H1 (cell line): ENCODE data around the gene CSHL1. TPM values are rescaled to one million over a fixed set of nuclear protein-coding genes. Genes with fewer than 3 reads are reported as not detected.

ENCODE experiments used
- CTCF ChIA-PET: fragments of 300-600 bp; sonication (Branson Sonifier 250); formaldehyde crosslinking; loops from one replicate; lab custom pipeline; 2021; ENCODE audit not compliant: partially characterized antibody; lab: Charles Lee
- POLR2A ChIA-PET: fragments of 300-600 bp; sonication (Branson Sonifier 250); formaldehyde crosslinking; loops from one replicate; lab custom pipeline; 2021; ENCODE audit warnings: inconsistent platforms; ENCODE audit not compliant: partially characterized antibody; lab: Charles Lee
- DNase-seq, 2 experiments: peaks; one replicate each; pipeline versions ENCODE4 v3.0.0 to v3.0.0-alpha.2; 2010 to 2022; ENCODE audit warnings: low spot score in 2 of 2, low read depth in 1 of 2, mixed read lengths in 1 of 2
- FAIRE-seq: peaks from 2 replicates; lab custom pipeline; 2011; peaks lifted over from hg19 to GRCh38; lab: Jason Lieb, UNC
- H2AFZ ChIP-seq: 2 replicates; pipeline ENCODE4 v1.8.1; 2012; ENCODE audit warnings: low read length, inconsistent platforms
- H2AK5ac ChIP-seq: 2 replicates; pipeline ENCODE4 v1.6.1; 2013; ENCODE audit warnings: low read depth, low read length
- H2BK120ac ChIP-seq: replicated peaks from 2 replicates; pipeline ENCODE3; 2013; ENCODE audit warnings: low read depth, low read length, inconsistent platforms
- H2BK12ac ChIP-seq: 2 replicates; pipeline ENCODE4 v1.6.1; 2013; ENCODE audit warnings: low read depth, low read length
- H2BK15ac ChIP-seq: 2 replicates; pipeline ENCODE4 v1.6.1; 2013; ENCODE audit warnings: low read length
- H2BK20ac ChIP-seq: 2 replicates; pipeline ENCODE4 v1.6.1; 2013; ENCODE audit warnings: low read length
- H2BK5ac ChIP-seq: 2 replicates; pipeline ENCODE4 v1.6.1; 2013; ENCODE audit warnings: low read depth, low read length
- H3K14ac ChIP-seq: 2 replicates; pipeline ENCODE4 v1.6.1; 2013; ENCODE audit warnings: inconsistent platforms; ENCODE audit not compliant: insufficient read length
- H3K18ac ChIP-seq: 2 replicates; pipeline ENCODE4 v1.6.1; 2013; ENCODE audit warnings: low read length; ENCODE audit errors: extremely low read depth
- H3K23ac ChIP-seq: 2 replicates; pipeline ENCODE4 v1.6.1; 2013; ENCODE audit warnings: inconsistent platforms; ENCODE audit not compliant: insufficient read length
- H3K23me2 ChIP-seq: 2 replicates; pipeline ENCODE4 v1.6.1; 2013; ENCODE audit warnings: low read depth, low read length
- H3K27ac ChIP-seq: 2 replicates; pipeline ENCODE4 v1.6.1; 2011; ENCODE audit warnings: low read depth, low read length, inconsistent platforms
- H3K27me3 ChIP-seq, 4 experiments: replicated peaks in 1 of 4; 1 replicate in 1 of 4; 2 replicates in 3 of 4; pipeline versions ENCODE4 v1.6.1 to v1.8.1; 2011 to 2013; ENCODE audit warnings: low read length in 3 of 4, mild to moderate bottlenecking in 3 of 4, inconsistent platforms in 2 of 4, mixed read lengths in 2 of 4, moderate library complexity in 1 of 4; ENCODE audit not compliant: control insufficient read depth in 3 of 4, insufficient read depth in 3 of 4; ENCODE audit errors: extremely low read depth in 1 of 4
- H3K36me3 ChIP-seq, 4 experiments: 2 replicates each; pipeline versions ENCODE4 v1.6.1 to v1.8.1; 2011 to 2013; ENCODE audit warnings: mild to moderate bottlenecking in 4 of 4, low read length in 3 of 4, moderate library complexity in 2 of 4, control low read depth in 1 of 4, inconsistent platforms in 1 of 4; ENCODE audit not compliant: insufficient read depth in 4 of 4, control insufficient read depth in 2 of 4
- H3K4ac ChIP-seq: replicated peaks from 2 replicates; pipeline ENCODE3; 2013; ENCODE audit warnings: low read length, low read depth, mixed read lengths, inconsistent platforms; ENCODE audit not compliant: insufficient read length
- H3K4me1 ChIP-seq, 4 experiments: replicated peaks in 1 of 4; 1 replicate in 1 of 4; 2 replicates in 3 of 4; pipeline versions ENCODE4 v1.6.1 to v1.8.1; 2011 to 2013; ENCODE audit warnings: low read length in 3 of 4, inconsistent platforms in 2 of 4, mixed read lengths in 1 of 4; ENCODE audit not compliant: insufficient read depth in 4 of 4, control insufficient read depth in 3 of 4
- H3K4me2 ChIP-seq, 2 experiments: 2 replicates each; pipeline versions ENCODE4 v1.6.1 to v1.8.1; 2011 to 2013; ENCODE audit warnings: low read depth in 2 of 2, low read length in 2 of 2, control low read depth in 1 of 2, inconsistent platforms in 1 of 2, mild to moderate bottlenecking in 1 of 2; ENCODE audit not compliant: insufficient read depth in 1 of 2
- H3K4me3 ChIP-seq, 4 experiments: fragments of 200-600, 300-600 bp in 1 of 4; sonication (generic), shearing (Covaris generic), sonication (Bioruptor Twin) in 1 of 4; 2 replicates each; pipeline versions ENCODE4 v1.5.1 to v1.8.1; 2011 to 2016; ENCODE audit warnings: low read length in 4 of 4, low read depth in 3 of 4, control low read depth in 2 of 4, inconsistent platforms in 2 of 4, mild to moderate bottlenecking in 2 of 4, mixed read lengths in 1 of 4, moderate library complexity in 1 of 4; ENCODE audit not compliant: insufficient read depth in 2 of 4; ENCODE audit errors: extremely low read depth in 1 of 4
- H3K56ac ChIP-seq: replicated peaks from 2 replicates; pipeline ENCODE3; 2013; ENCODE audit warnings: low read depth, mild to moderate bottlenecking, mixed read lengths, low read length, inconsistent platforms; ENCODE audit not compliant: insufficient read length
- H3K79me1 ChIP-seq: 2 replicates; pipeline ENCODE4 v1.6.1; 2013; ENCODE audit warnings: low read depth, low read length, control low read depth
- H3K79me2 ChIP-seq, 2 experiments: 2 replicates each; pipeline versions ENCODE4 v1.6.1 to v1.8.1; 2012 to 2013; ENCODE audit warnings: low read length in 2 of 2, mild to moderate bottlenecking in 2 of 2, inconsistent platforms in 1 of 2; ENCODE audit not compliant: insufficient read depth in 2 of 2, control insufficient read depth in 1 of 2
- H3K9ac ChIP-seq, 4 experiments: replicated peaks in 1 of 4; 1 replicate in 1 of 4; 2 replicates in 3 of 4; pipeline versions ENCODE4 v1.6.1 to v1.8.1; 2011 to 2013; ENCODE audit warnings: low read depth in 3 of 4, low read length in 3 of 4, control low read depth in 2 of 4, mild to moderate bottlenecking in 2 of 4, moderate library complexity in 2 of 4, inconsistent platforms in 1 of 4; ENCODE audit errors: extremely low read depth in 1 of 4
- H3K9me3 ChIP-seq, 2 experiments: 2 replicates each; pipeline versions ENCODE4 v1.6.1 to v1.8.1; 2012 to 2013; ENCODE audit warnings: mild to moderate bottlenecking in 2 of 2, moderate library complexity in 2 of 2, control low read depth in 1 of 2, inconsistent platforms in 1 of 2, low read depth in 1 of 2, low read length in 1 of 2, mixed read lengths in 1 of 2; ENCODE audit not compliant: insufficient read depth in 2 of 2
- H4K20me1 ChIP-seq, 2 experiments: replicated peaks in 1 of 2; 2 replicates each; pipeline versions ENCODE3 to v1.8.1; 2011 to 2013; ENCODE audit warnings: inconsistent platforms in 2 of 2, low read length in 2 of 2, mild to moderate bottlenecking in 1 of 2; ENCODE audit not compliant: insufficient read depth in 2 of 2, control insufficient read depth in 1 of 2
- H4K5ac ChIP-seq: 2 replicates; pipeline ENCODE4 v1.6.1; 2013; ENCODE audit warnings: low read length, low read depth, mixed read lengths, inconsistent platforms; ENCODE audit not compliant: insufficient read length
- H4K8ac ChIP-seq: 2 replicates; pipeline ENCODE4 v1.8.0; 2013; ENCODE audit warnings: mild to moderate bottlenecking, moderate library complexity, low read length, inconsistent platforms; ENCODE audit not compliant: insufficient read depth; ENCODE audit errors: extremely low read depth
- H4K91ac ChIP-seq: replicated peaks from 2 replicates; pipeline ENCODE3; 2013; ENCODE audit warnings: low read length, mixed read lengths, inconsistent platforms; ENCODE audit not compliant: insufficient read length
- BRCA1 ChIP-seq: IDR thresholded peaks from 2 replicates; pipeline ENCODE4 v1.6.1; 2012; ENCODE audit warnings: low read depth, low read length, improper control_type of control experiment
- CBX5 ChIP-seq: fragments of 300-800, 300-1000 bp; sonication (generic); IDR thresholded peaks from 2 replicates; pipeline ENCODE4 v1.7.1; 2016; ENCODE audit warnings: antibody characterized with exemption, low read length, low read depth
- WGBS, 2 experiments: shearing (Covaris generic) in 1 of 2; methylation state at CpG; one replicate each; pipeline versions ENCODE4 v1.1.6 to v1.1.7; 2013 to 2015; ENCODE audit warnings: low lambda C conversion rate in 2 of 2, mixed read lengths in 2 of 2, inconsistent platforms in 1 of 2, low coverage in 1 of 2, missing lambda C conversion rate in 1 of 2; ENCODE audit not compliant: insufficient replicate concordance in 2 of 2, insufficient coverage in 1 of 2, insufficient read length in 1 of 2; ENCODE audit errors: extremely low coverage in 1 of 2, missing lambda C conversion rate in 1 of 2; 5-methylcytosine and 5-hydroxymethylcytosine counted together
- long read RNA-seq, 2 experiments: library from RNA in 1 of 2; library from capped mRNA in 1 of 2; stranded (forward); transcript quantifications; one replicate each; pipeline ENCODE4 v2.0.0, GENCODE V29; 2021; ENCODE audit warnings: inconsistent platforms in 1 of 2
- polyA minus RNA-seq, 3 experiments: library from RNA; depleted of rRNA, polyadenylated mRNA; stranded (reverse); fragments of >200 nt; gene quantifications; 1 replicate in 2 of 3; 2 replicates in 1 of 3; pipeline ENCODE4 v1.2.3, GENCODE V29; 2011
- polyA plus RNA-seq, 7 experiments: library from polyadenylated mRNA; depleted of rRNA in 3 of 7; stranded (reverse) in 5 of 7; unstranded in 2 of 7; fragments of >200 nt in 5 of 7; fragments of 200-250 nt in 2 of 7; gene quantifications; 1 replicate in 5 of 7; 2 replicates in 1 of 7; 4 replicates in 1 of 7; pipeline versions ENCODE4 v1.2.1 to v1.2.3, GENCODE V29; 2011 to 2013; ENCODE audit warnings: missing spikeins in 2 of 7, mixed read lengths in 2 of 7
- total RNA-seq: library from RNA; stranded (reverse); fragmentation: NEBNext Ultra II Directional; extraction: Animal tissue kit (Norgen Biotek cat#: 25700); gene quantifications from 2 replicates; pipeline ENCODE4 v1.2.1, GENCODE V29; 2021

The CSHL1 gene
- not detected in 2 replicates for total RNA-seq
- polyA plus RNA-seq (2011; rRNA removed) = not detected in 2 replicates
- polyA plus RNA-seq (2011; cell fraction: cytosol; rRNA removed) = not detected
- not detected for polyA plus RNA-seq (2011; cell fraction: nucleus; rRNA removed)
- polyA plus RNA-seq (2012, experiment 1 of 2) = not detected in 4 replicates
- polyA plus RNA-seq (2012, experiment 2 of 2) = not detected
- 0.12 TPM for polyA plus RNA-seq (2013, experiment 1 of 2)
- polyA plus RNA-seq (2013, experiment 2 of 2) = not detected
- polyA minus RNA-seq (2011; rRNA and poly(A)+ RNA removed) = not detected in 2 replicates
- not detected for polyA minus RNA-seq (2011; cell fraction: cytosol; rRNA and poly(A)+ RNA removed)
- not detected for polyA minus RNA-seq (2011; cell fraction: nucleus; rRNA and poly(A)+ RNA removed)
- long read RNA-seq, experiment 1 = 0 reads
- long read RNA-seq, experiment 2 = 0 reads

DNA sequence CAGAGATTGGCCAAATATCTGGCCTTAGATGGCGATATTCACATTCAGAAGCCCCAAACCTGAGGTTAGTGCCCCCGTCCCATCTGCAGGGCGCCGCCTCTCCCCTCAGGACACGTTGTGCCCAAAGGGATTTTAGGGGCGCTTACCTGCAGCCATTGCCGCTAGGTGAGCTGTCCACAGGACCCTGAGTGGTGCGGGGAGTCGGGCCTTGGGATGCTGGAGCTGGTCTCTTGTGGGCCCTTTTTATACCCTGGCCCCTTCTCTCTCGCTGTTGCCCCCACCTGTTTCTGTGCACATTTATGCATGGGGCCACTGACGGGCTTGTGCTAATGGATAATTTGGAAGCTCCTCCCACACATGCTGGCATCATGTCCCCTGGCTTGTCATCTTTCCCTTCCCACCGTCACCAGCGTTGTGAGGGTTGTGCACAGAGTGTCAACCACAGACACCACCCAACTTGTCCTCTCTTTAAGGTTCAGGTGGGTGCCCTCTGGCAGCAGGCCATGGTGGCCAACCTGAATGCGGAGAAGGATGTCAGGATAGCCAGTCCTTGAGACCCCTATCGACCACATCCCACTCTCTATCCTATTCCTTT lies at the start of gene CSHL1:
Gene CSHL1 (minus strand): TSS at position 218 of the 595 bp plus-strand sequence. CDS start 62 bp downstream, at position 156.
- H2BK15ac ChIP-seq = no peak within 1 kb of the TSS
- no peak within 1 kb of the TSS for H4K91ac ChIP-seq
- no peak within 1 kb of the TSS; the same call in 1 of the 2 replicates for H2AFZ ChIP-seq
- no peak within 1 kb of the TSS for H2BK20ac ChIP-seq
- no peak within 1 kb of the TSS for H3K56ac ChIP-seq
- peaks cover 0 to 4% (median under 1%) of the 10 kb centered on the region in 4 experiments; a peak in 2 of 7 replicates for H3K4me1 ChIP-seq
- no peak within 1 kb of the TSS for H4K8ac ChIP-seq
- H3K4ac ChIP-seq = no peak within 1 kb of the TSS
- H3K79me1 ChIP-seq = no peaks in the 10 kb centered on the region
- no peak within 1 kb of the TSS for H2AK5ac ChIP-seq
- no peak for TF ChIP-seq CBX5
- TF ChIP-seq BRCA1 = no peak
- no peak within 1 kb of the TSS for H3K4me3 ChIP-seq
- WGBS, 2 experiments = 74% methylated on average over 15 of the region's 15 CpGs; no CpG with 5 or more reads in 1 of the 2 experiments
- H3K27me3 ChIP-seq = no peaks in the 10 kb centered on the region
- no peak within 1 kb of the TSS for H3K14ac ChIP-seq
- H3K36me3 ChIP-seq = no peaks in the 10 kb centered on the region
- no peak within 1 kb of the TSS for H2BK5ac ChIP-seq
- H2BK12ac ChIP-seq = peak within 1 kb of the TSS; percentile 77; the same call in 1 of the 2 replicates
- ChIA-PET POLR2A (interaction anchor here (1.0 to 1.4 kb wide), 3 partner anchors 13 to 234 kb away, joined by 3 to 4 read pairs (median 3); no protein-coding TSS in a partner anchor), CTCF (interaction anchor here (0.5 to 11.2 kb wide), 44 partner anchors 8 to 451 kb away, joined by 3 to 270 read pairs (median 5); partner anchors contain the start of genes CD79B, CSH1, GH1 and GH2)
- H3K23me2 ChIP-seq = no peaks in the 10 kb centered on the region
- no peak for DNase-seq
- FAIRE-seq = no peak
- no peak within 1 kb of the TSS for H4K5ac ChIP-seq
- 0 out of 4 replicates have a peak within 1 kb of the TSS, but pooled peaks of 1 of the 2 experiments have one; percentile 11 for H3K4me2 ChIP-seq
- H2BK120ac ChIP-seq = no peak within 1 kb of the TSS
- H3K18ac ChIP-seq = no peak within 1 kb of the TSS
- no peak within 1 kb of the TSS for H3K23ac ChIP-seq
- H4K20me1 ChIP-seq = no peaks in the 10 kb centered on the region
- no peaks in the 10 kb centered on the region for H3K9me3 ChIP-seq
- H3K9ac ChIP-seq = no peak within 1 kb of the TSS
- no peak within 1 kb of the TSS for H3K27ac ChIP-seq
- no peaks in the 10 kb centered on the region for H3K79me2 ChIP-seq
